ENCODE data around the gene DYNC1I1. TPM values are rescaled to one million over a fixed set of nuclear protein-coding genes. Genes with fewer than 3 reads are reported as not detected.

Gene DYNC1I1
- total and polyA plus RNA-seq, 2 donors (not counting 1 experiment from before 2014, with no cell fraction given), result 0.17 to 0.30 TPM

DNA sequence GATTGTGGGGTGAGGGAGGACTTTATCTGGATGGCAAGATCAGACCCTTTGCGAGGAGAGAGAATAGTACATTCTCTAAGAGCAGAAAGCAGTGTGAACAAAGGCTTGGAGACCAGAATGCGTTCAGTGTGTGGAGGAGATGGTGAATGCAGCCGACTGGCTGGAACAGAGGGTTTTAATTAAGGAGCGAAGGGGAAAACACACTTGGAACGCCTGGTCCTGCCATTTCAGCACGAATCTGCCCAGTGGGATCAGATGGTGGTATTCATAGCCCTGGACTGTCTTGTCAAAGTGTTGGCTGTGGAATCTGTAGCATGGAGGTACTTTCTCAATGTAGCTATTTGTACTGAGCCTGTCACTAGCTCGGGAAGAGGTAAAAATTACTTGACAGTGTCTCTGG is 288.7 kb downstream of the DYNC1I1 start:
- Histone ChIP-seq H3K27me3 (ENCODE audit: control insufficient read depth, insufficient read depth, low read length) (no peaks in the 10 kb centered on the region), H3K4me3 (replicated peaks in 1 of 4; ENCODE audit: control extremely low read depth in 1 of 4, insufficient read depth in 1 of 4, low read depth in 3 of 4, low read length in 4 of 4) (no peak overlapping the region), H2AFZ (ENCODE audit: low read length) (no peak overlapping the region), H3K9me3 (ENCODE audit: control insufficient read depth, insufficient read depth, low read depth, low read length) (no peaks in the 10 kb centered on the region), H3K79me2 (ENCODE audit: control insufficient read depth, insufficient read depth, low read length) (no peaks in the 10 kb centered on the region), H3K9ac (ENCODE audit: insufficient read depth, low read length) (no peak overlapping the region), H4K20me1 (ENCODE audit: control insufficient read depth, extremely low read depth, insufficient read depth, low read length) (no peaks in the 10 kb centered on the region), H3K4me1 (ENCODE audit: control insufficient read depth, extremely low read depth, insufficient read depth, low read length) (no peaks in the 10 kb centered on the region), H3K4me2 (ENCODE audit: extremely low read depth, insufficient read depth, low read length) (no peak overlapping the region), H3K36me3 (ENCODE audit: control insufficient read depth, insufficient read depth, low read length) (no peaks in the 10 kb centered on the region), H3K27ac (ENCODE audit: insufficient read depth, low read length) (no peak overlapping the region)
- TF ChIP-seq, protein P1, sequence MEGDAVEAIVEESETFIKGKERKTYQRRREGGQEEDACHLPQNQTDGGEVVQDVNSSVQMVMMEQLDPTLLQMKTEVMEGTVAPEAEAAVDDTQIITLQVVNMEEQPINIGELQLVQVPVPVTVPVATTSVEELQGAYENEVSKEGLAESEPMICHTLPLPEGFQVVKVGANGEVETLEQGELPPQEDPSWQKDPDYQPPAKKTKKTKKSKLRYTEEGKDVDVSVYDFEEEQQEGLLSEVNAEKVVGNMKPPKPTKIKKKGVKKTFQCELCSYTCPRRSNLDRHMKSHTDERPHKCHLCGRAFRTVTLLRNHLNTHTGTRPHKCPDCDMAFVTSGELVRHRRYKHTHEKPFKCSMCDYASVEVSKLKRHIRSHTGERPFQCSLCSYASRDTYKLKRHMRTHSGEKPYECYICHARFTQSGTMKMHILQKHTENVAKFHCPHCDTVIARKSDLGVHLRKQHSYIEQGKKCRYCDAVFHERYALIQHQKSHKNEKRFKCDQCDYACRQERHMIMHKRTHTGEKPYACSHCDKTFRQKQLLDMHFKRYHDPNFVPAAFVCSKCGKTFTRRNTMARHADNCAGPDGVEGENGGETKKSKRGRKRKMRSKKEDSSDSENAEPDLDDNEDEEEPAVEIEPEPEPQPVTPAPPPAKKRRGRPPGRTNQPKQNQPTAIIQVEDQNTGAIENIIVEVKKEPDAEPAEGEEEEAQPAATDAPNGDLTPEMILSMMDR (conservative IDR thresholded peaks at IDR 0.05 in 1 of 2, IDR thresholded peaks at IDR 0.05 in 1 of 2; ENCODE audit: low read depth in 1 of 2, low read length in 2 of 2), result no peak
- TF ChIP-seq EZH2 (IDR thresholded peaks at IDR 0.05; ENCODE audit: low read length, missing control alignments), result no peak
- no peak for DNase-seq (ENCODE audit: low read depth in 2 of 2)

DNA sequence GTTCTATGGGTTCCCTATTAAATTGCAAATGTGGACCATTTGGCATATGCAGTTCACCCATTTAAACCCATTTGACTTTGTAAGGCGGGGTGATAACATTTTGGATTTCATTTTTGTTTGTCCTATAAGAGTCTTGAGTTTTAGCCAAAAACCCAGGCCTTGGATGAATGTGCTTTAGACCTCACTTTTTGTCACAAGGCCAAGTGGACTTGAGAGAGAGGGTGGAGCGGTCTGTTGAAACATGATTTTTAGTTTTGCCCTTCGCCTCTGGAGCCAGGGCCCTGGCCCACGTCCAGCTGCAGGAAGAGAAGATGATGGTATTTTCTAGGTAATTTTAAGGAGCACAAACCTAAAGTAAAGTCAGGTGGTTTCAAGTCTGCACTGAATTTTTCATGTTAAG is 289.5 kb downstream of the DYNC1I1 start:
- Histone ChIP-seq H3K27me3 (ENCODE audit: control insufficient read depth, insufficient read depth, low read length) (no peaks in the 10 kb centered on the region), H3K4me3 (replicated peaks in 1 of 4; ENCODE audit: control extremely low read depth in 1 of 4, insufficient read depth in 1 of 4, low read depth in 3 of 4, low read length in 4 of 4) (no peak overlapping the region), H3K4me2 (ENCODE audit: extremely low read depth, insufficient read depth, low read length) (no peak overlapping the region), H2AFZ (ENCODE audit: low read length) (no peak overlapping the region), H3K9me3 (ENCODE audit: control insufficient read depth, insufficient read depth, low read depth, low read length) (no peaks in the 10 kb centered on the region), H3K4me1 (ENCODE audit: control insufficient read depth, extremely low read depth, insufficient read depth, low read length) (no peaks in the 10 kb centered on the region), H3K9ac (ENCODE audit: insufficient read depth, low read length) (no peak overlapping the region), H3K27ac (ENCODE audit: insufficient read depth, low read length) (no peak overlapping the region), H4K20me1 (ENCODE audit: control insufficient read depth, extremely low read depth, insufficient read depth, low read length) (no peaks in the 10 kb centered on the region), H3K36me3 (ENCODE audit: control insufficient read depth, insufficient read depth, low read length) (no peaks in the 10 kb centered on the region), H3K79me2 (ENCODE audit: control insufficient read depth, insufficient read depth, low read length) (no peaks in the 10 kb centered on the region)
- peak in 1 of 2 donors; percentile 68 for DNase-seq (ENCODE audit: low read depth in 2 of 2)
- TF ChIP-seq, protein P1 (conservative IDR thresholded peaks at IDR 0.05 in 1 of 2, IDR thresholded peaks at IDR 0.05 in 1 of 2; ENCODE audit: low read depth in 1 of 2, low read length in 2 of 2), result no peak
- TF ChIP-seq EZH2 (IDR thresholded peaks at IDR 0.05; ENCODE audit: low read length, missing control alignments), result no peak

DNA sequence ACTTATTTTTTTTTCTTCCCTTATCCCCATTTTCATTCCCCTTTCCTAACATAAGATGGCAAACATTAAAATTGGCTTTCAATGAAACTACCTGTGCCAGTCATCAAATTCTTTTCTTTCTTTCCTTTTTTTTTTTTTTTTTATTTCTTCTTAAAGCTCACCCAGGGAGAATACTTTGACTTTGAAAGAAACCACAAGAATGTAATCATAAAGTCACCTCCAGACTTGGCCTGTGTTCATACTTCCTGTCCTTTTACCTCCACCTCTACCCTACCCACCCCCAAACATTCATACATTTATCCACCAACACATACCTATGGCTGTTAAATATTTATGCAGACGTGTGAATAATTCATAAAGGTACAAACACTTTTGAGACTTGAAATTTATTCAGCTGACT is 295.0 kb downstream of the DYNC1I1 start:
- H3K27me3 ChIP-seq (ENCODE audit: control insufficient read depth, insufficient read depth, low read length), result no peaks in the 10 kb centered on the region

More for the DNA sequence above, 295.0 kb downstream of the DYNC1I1 start:
- Histone ChIP-seq H3K4me2 (ENCODE audit: extremely low read depth, insufficient read depth, low read length) (no peak overlapping the region), H3K9ac (ENCODE audit: insufficient read depth, low read length) (no peak overlapping the region), H3K27ac (ENCODE audit: insufficient read depth, low read length) (no peak overlapping the region), H4K20me1 (ENCODE audit: control insufficient read depth, extremely low read depth, insufficient read depth, low read length) (no peaks in the 10 kb centered on the region), H3K36me3 (ENCODE audit: control insufficient read depth, insufficient read depth, low read length) (no peaks in the 10 kb centered on the region), H3K79me2 (ENCODE audit: control insufficient read depth, insufficient read depth, low read length) (no peaks in the 10 kb centered on the region), H3K4me3 (replicated peaks in 1 of 4; ENCODE audit: control extremely low read depth in 1 of 4, insufficient read depth in 1 of 4, low read depth in 3 of 4, low read length in 4 of 4) (no peak overlapping the region), H3K4me1 (ENCODE audit: control insufficient read depth, extremely low read depth, insufficient read depth, low read length) (no peaks in the 10 kb centered on the region), H2AFZ (ENCODE audit: low read length) (no peak overlapping the region), H3K9me3 (ENCODE audit: control insufficient read depth, insufficient read depth, low read depth, low read length) (no peaks in the 10 kb centered on the region)
- TF ChIP-seq EZH2 (IDR thresholded peaks at IDR 0.05; ENCODE audit: low read length, missing control alignments), result no peak
- TF ChIP-seq, protein P1 (conservative IDR thresholded peaks at IDR 0.05 in 1 of 2, IDR thresholded peaks at IDR 0.05 in 1 of 2; ENCODE audit: low read depth in 1 of 2, low read length in 2 of 2), result no peak
- no peak for DNase-seq (ENCODE audit: low read depth in 2 of 2)

All from fibroblast of lung (primary cell).